Tibial nerve (tissue), 4 donors: ENCODE data around the gene TPBG.

Experiments
- CTCF ChIP-seq, 5 experiments: fragments of 200-600 bp in 3 of 5; fragments of 450-650 bp in 2 of 5; sonication (generic) in 3 of 5; IDR thresholded peaks; one replicate each; pipeline ENCODE4 v1.5.1; 2016 to 2019; ENCODE audit warnings: antibody characterized with exemption in 5 of 5, mild to moderate bottlenecking in 3 of 5, moderate library complexity in 2 of 5
- EP300 ChIP-seq, 2 donors: sonication (generic); formaldehyde crosslinking; IDR thresholded peaks; one replicate each; pipeline ENCODE4 v1.6.1; 2017; ENCODE audit warnings: antibody characterized with exemption in 2 of 2, mild to moderate bottlenecking in 1 of 2
- POLR2A ChIP-seq, 2 donors: fragments of 450-650 bp; IDR thresholded peaks; one replicate each; pipeline ENCODE4 v1.6.1; 2017; ENCODE audit warnings: antibody characterized with exemption in 2 of 2, mild to moderate bottlenecking in 2 of 2, moderate library complexity in 2 of 2

- TF ChIP-seq POLR2A (IDR thresholded peaks at IDR 0.05), result no peak
- TF ChIP-seq CTCF (IDR thresholded peaks at IDR 0.05), result no peak
- TF ChIP-seq EP300 (IDR thresholded peaks at IDR 0.05), result no peak
Measured at GRCh38 chr6:82371799-82372546, 8.4 kb downstream of the TPBG start.
